ENCODE data around the gene SLC24A4. TPM values are rescaled to one million over a fixed set of nuclear protein-coding genes. Genes with fewer than 3 reads are reported as not detected.

Gene SLC24A4
- total RNA-seq, 2 experiments from 2014 or later = not detected

DNA sequence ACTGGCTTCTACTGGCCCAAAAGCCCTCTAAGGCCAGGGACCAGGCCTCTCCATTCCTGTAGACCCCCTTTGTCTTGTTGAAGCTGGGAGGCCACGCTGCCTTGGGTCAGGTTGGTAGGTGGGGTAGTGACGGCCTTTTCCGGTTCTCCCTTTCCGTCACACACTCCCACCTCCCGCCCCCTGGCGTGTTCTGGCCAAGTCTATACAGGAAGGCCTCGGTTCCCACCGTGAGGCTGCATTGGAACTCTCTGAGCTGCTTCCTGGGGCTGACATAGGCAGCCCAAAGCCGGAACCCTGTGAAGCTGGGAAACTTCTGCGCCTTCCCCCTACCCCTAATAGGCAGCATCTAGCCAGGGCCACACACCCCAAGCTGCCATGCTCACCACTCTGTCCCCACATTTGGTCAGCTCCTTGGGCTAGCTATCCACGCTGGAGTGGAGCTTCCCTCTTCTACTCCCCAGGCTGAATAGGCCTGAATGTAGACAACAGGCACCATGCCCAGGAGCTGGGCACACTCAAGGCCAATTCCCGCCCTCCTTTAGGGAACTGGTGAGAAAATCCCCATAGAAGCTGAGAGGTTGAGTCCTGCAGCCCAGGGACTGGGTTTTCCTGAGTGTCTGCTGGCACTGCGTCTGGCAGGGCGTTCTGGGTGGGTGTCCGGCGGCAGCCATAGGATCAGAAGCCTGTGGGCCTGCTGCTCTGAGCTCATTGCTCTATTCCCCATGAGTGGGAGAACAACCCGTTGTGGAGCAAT, 226.3 kb downstream of the SLC24A4 start:
- DNase-seq = no peak
- ATAC-seq = no peak
- H3K27ac Mint-ChIP-seq = peak overlapping the region; percentile 26
- H3K36me3 Mint-ChIP-seq (ENCODE audit: low read depth) = peaks cover 11% of the 10 kb centered on the region
- CTCF ChIA-PET = interaction anchor here (1.3 to 2.4 kb wide), 7 partner anchors 28 to 208 kb away, joined by 3 to 6 read pairs (median 4); no protein-coding TSS in a partner anchor
- intact Hi-C loops (cut with micrococcal nuclease) = no loop called here
- H3K9me3 Mint-ChIP-seq = no peaks in the 10 kb centered on the region
- peaks cover 55% of the 10 kb centered on the region for H3K4me1 Mint-ChIP-seq (ENCODE audit: low read depth)
- no peak for TF ChIP-seq CTCF (IDR thresholded peaks at IDR 0.05)
- H3K4me3 Mint-ChIP-seq = no peak overlapping the region
- H3K27me3 Mint-ChIP-seq = no peaks in the 10 kb centered on the region
- POLR2A ChIA-PET = interaction anchor here (0.6 to 1.5 kb wide), 3 partner anchors 10 to 128 kb away, joined by 3 read pairs; no protein-coding TSS in a partner anchor

DNA sequence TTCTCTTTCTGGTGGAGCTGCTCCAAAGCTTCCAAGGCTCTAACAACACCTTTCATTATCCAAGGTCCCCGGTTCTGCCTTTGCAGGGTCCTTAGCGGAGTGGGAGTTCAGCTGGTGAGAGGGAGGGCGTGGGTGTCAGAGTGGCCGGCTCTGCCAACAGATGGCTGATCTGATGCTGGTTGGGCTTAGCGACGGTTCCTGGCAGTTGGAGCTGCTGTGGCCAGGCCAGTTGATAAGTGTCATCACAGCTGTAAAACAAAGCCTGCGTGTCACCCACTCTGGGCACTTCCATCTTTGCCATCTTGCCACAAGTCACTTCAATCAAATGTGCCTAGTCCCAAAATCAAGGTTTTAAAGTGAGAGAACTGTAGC, 226.9 kb downstream of the SLC24A4 start:
- no peak for DNase-seq
- H3K4me1 Mint-ChIP-seq (ENCODE audit: low read depth) = peaks cover 56% of the 10 kb centered on the region
- no peaks in the 10 kb centered on the region for H3K9me3 Mint-ChIP-seq
- intact Hi-C loops (cut with micrococcal nuclease) = no loop called here
- H3K27ac Mint-ChIP-seq = no peak overlapping the region
- H3K4me3 Mint-ChIP-seq = no peak overlapping the region
- H3K36me3 Mint-ChIP-seq (ENCODE audit: low read depth) = peaks cover 12% of the 10 kb centered on the region
- ChIA-PET CTCF (interaction anchor here (1.3 to 2.4 kb wide), 6 partner anchors 25 to 208 kb away, joined by 3 to 6 read pairs (median 4); no protein-coding TSS in a partner anchor), POLR2A (interaction anchor here (0.7 to 1.5 kb wide), 3 partner anchors 11 to 75 kb away, joined by 3 read pairs; no protein-coding TSS in a partner anchor)
- TF ChIP-seq CTCF (IDR thresholded peaks at IDR 0.05) = no peak
- no peak for ATAC-seq
- H3K27me3 Mint-ChIP-seq = no peaks in the 10 kb centered on the region

Other genes with a start within 250 kb of the SLC24A4 start
- 10 to 100 TPM; 28.4 to 29.7 TPM for gene ATXN3, start 216.6 kb upstream of the SLC24A4 start, total RNA-seq
- gene NDUFB1, start 201.5 kb upstream of the SLC24A4 start, total RNA-seq = 100 to 1,000 TPM; 102 TPM
- gene CPSF2, start 201.2 kb upstream of the SLC24A4 start, total RNA-seq = 100 to 1,000 TPM in 1 of 2 experiments, 10 to 100 TPM in 1; 96.2 to 103 TPM
- 10 to 100 TPM; 61.3 to 62.4 TPM for gene RIN3, start 190.6 kb downstream of the SLC24A4 start, total RNA-seq